Type B pancreatic cell (in vitro differentiated cells): ENCODE measurements around the gene MMP23B. TPM values are rescaled to one million over a fixed set of nuclear protein-coding genes. Genes with fewer than 3 reads are reported as not detected.
A peak's percentile ranks its signal among the peaks of the same experiment; 100 is the strongest.
"Not testable (repeated sequence)": the region's sequence is repeated elsewhere in the genome, so short reads cannot be mapped to it uniquely, and the experiment has no call there.

Experiments
- DNase-seq: peaks from one replicate; pipeline ENCODE4 v3.0.0; 2021; ENCODE audit warnings: mixed read lengths; ENCODE audit not compliant: unreplicated experiment; ENCODE audit errors: extremely low spot score
- H3K27ac Mint-ChIP-seq: 2 replicates; pipeline ENCODE4 v1.8.0; 2021; ENCODE audit warnings: mild to moderate bottlenecking, mixed read lengths
- H3K27me3 Mint-ChIP-seq: 2 replicates; pipeline ENCODE4 v1.8.0; 2021; ENCODE audit warnings: mixed read lengths
- H3K36me3 Mint-ChIP-seq: 2 replicates; pipeline ENCODE4 v1.8.0; 2021; ENCODE audit warnings: mixed read lengths
- H3K4me1 Mint-ChIP-seq: one replicate; pipeline ENCODE4 v1.8.0; 2021; ENCODE audit warnings: mixed read lengths; ENCODE audit not compliant: unreplicated experiment
- H3K4me3 Mint-ChIP-seq: 2 replicates; pipeline ENCODE4 v1.8.0; 2021; ENCODE audit warnings: mild to moderate bottlenecking, mixed read lengths
- H3K9me3 Mint-ChIP-seq: 2 replicates; pipeline ENCODE4 v1.8.0; 2021; ENCODE audit warnings: mixed read lengths
- CTCF ChIP-seq: fragments of 200-600 bp; sonication (generic); conservative IDR thresholded peaks from 2 replicates; pipeline ENCODE4 v1.5.0; 2021; ENCODE audit warnings: antibody characterized with exemption, mild to moderate bottlenecking
- total RNA-seq: library from RNA; stranded (reverse); gene quantifications from 2 replicates; pipeline ENCODE4 v1.2.1, GENCODE V29; 2021; ENCODE audit warnings: low replicate concordance

The MMP23B gene
- total RNA-seq, 1 donor from 2014 or later = 6.8 TPM

GRCh38 chr1:1658583-1659549 lies 26.9 kb downstream of the MMP23B start, which contains the start of gene CDK11B:
Gene CDK11B, minus strand, starts transcription at chr1:1659004. Its CDS starts 1,519 bp downstream, at chr1:1657485.
- peak within 1 kb of the TSS; percentile 100 for H3K27ac Mint-ChIP-seq
- not testable (repeated sequence) for H3K4me1 Mint-ChIP-seq, H3K9me3 Mint-ChIP-seq, H3K27me3 Mint-ChIP-seq, H3K36me3 Mint-ChIP-seq
- DNase-seq = peak; percentile 93
- peak within 1 kb of the TSS; percentile 97 for H3K4me3 Mint-ChIP-seq
- TF ChIP-seq CTCF = peak; percentile 65

- not testable (repeated sequence) for H3K4me3 Mint-ChIP-seq, H3K4me1 Mint-ChIP-seq, H3K27me3 Mint-ChIP-seq, H3K36me3 Mint-ChIP-seq, H3K9me3 Mint-ChIP-seq, DNase-seq
- H3K27ac Mint-ChIP-seq = peak overlapping the region; percentile 46
Measured at GRCh38 chr1:1662392-1662791, 30.4 kb downstream of the MMP23B start.

- not testable (repeated sequence) for H3K9me3 Mint-ChIP-seq, H3K27me3 Mint-ChIP-seq, H3K4me1 Mint-ChIP-seq, H3K4me3 Mint-ChIP-seq, DNase-seq, H3K36me3 Mint-ChIP-seq
- H3K27ac Mint-ChIP-seq = peak overlapping the region; percentile 46
Measured at GRCh38 chr1:1662830-1663560, 31.0 kb downstream of the MMP23B start.

DNA sequence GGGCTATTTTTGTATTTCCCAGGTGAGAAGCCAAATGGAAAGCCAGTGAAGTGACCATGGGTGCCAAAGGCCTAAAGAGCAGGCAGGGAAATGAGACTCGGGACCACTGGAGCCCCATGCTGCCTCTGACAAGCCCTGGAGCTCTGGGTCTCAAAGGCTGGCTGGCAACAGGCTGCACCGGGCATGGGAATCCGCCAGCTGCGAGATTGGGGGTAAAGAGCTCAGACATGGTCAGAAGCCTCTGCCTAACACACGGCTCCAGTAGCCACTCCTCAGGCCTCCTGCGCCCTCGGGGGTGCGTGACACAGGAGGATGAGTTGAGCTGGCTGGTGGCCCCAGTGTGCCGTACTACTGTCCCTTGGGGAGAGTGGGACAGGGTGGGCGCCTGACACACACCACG lies 32.3 kb downstream of the MMP23B start:
- H3K4me1 Mint-ChIP-seq, DNase-seq, H3K27ac Mint-ChIP-seq, H3K4me3 Mint-ChIP-seq, H3K27me3 Mint-ChIP-seq, H3K9me3 Mint-ChIP-seq, H3K36me3 Mint-ChIP-seq: not testable (repeated sequence)

DNA sequence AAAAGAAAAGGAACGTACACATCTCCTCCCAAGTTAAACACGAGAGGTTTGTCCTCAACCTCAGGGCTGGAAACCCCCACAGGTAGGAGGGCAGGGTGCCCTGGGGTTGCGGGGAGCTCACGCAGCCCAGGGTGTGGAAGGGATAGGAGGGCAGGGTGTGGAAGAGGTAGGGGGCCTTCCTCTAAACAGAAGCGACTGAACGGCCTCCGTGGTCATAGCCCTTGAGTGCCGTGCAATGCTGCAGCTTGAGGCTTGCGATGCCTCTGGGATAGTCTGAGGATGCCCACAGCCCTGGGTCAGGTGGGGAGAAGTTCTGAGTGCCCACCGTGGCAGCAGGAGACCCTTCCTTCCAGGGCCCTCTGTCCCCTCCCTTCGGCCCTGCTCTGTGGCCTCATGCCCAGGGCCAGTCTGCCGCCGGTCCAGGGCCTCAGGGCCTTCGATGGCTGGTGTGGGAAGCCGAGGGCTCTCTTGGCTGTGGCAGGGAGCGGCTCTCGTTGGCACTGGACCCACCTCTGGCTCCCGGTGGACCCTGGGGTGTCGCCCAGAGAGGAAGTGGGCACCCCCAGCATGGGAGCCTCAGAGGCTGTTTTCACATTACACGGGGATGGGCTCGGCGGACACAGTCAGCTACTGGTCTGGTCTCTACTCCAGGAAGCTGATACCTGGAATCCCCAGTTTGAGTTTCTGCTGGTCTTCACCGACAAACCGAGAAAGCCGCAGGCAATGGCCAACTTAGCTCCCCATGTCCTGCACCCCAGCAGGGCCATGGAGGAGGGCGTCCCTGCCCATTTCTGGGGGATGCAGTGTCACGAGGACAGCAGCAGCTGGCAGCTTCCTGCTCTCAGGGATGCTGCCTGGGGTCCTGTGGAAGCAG lies 33.2 kb downstream of the MMP23B start:
- no peak overlapping the region for H3K4me3 Mint-ChIP-seq
- no peak for TF ChIP-seq CTCF
- no peak for DNase-seq
- H3K27ac Mint-ChIP-seq = no peak overlapping the region
- H3K4me1 Mint-ChIP-seq = no peaks in the 10 kb centered on the region
- H3K27me3 Mint-ChIP-seq = no peaks in the 10 kb centered on the region
- H3K9me3 Mint-ChIP-seq = no peaks in the 10 kb centered on the region
- peaks cover 3% of the 10 kb centered on the region for H3K36me3 Mint-ChIP-seq

DNA sequence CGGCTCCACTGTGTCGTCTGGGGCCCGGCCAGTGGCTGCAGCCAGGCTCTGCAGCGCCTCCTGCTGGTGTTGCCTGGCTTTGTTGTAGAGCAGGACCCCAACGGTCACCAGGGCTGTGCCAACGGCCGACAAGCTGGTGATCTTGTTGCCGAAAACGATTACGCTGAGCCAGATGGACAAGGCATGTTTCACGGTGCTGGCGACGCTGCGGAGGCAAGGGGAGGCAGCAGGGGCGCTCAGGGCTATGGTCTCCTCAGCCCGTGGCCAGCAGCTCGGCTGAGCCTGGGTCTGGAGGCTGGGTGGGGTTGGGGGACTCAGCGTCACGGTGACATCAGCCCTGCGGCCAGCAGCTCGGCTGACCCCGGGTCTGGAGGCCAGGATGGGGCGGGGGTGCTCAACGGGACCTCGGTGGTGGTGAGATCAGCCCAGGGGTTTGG lies 33.9 kb downstream of the MMP23B start:
- DNase-seq = no peak

More for the DNA sequence above, 33.9 kb downstream of the MMP23B start:
- H3K36me3 Mint-ChIP-seq = peaks cover 3% of the 10 kb centered on the region
- no peaks in the 10 kb centered on the region for H3K9me3 Mint-ChIP-seq
- no peaks in the 10 kb centered on the region for H3K4me1 Mint-ChIP-seq
- no peak overlapping the region for H3K27ac Mint-ChIP-seq
- H3K4me3 Mint-ChIP-seq = no peak overlapping the region
- peak; percentile 73 for TF ChIP-seq CTCF
- H3K27me3 Mint-ChIP-seq = no peaks in the 10 kb centered on the region
